Bronchial epithelial cell (primary cell): ENCODE data around the gene GLRA3. TPM values are rescaled to one million over a fixed set of nuclear protein-coding genes. Genes with fewer than 3 reads are reported as not detected.
"Not testable (repeated sequence)": the region's sequence is repeated elsewhere in the genome, so short reads cannot be mapped to it uniquely, and the experiment has no call there.

Experiments
- DNase-seq: peaks from one replicate; pipeline ENCODE4 v3.0.0-alpha.2; 2010; ENCODE audit warnings: low read depth
- FAIRE-seq: peaks from 2 replicates; lab custom pipeline; 2011; peaks lifted over from hg19 to GRCh38; lab: Jason Lieb, UNC
- H3K27me3 ChIP-seq: 2 replicates; pipeline ENCODE4 v1.5.1; 2011; ENCODE audit warnings: low read length; ENCODE audit not compliant: control insufficient read depth, insufficient read depth
- H3K36me3 ChIP-seq: 2 replicates; pipeline ENCODE4 v1.5.1; 2011; ENCODE audit warnings: low read length; ENCODE audit not compliant: control insufficient read depth, insufficient read depth
- H3K4me3 ChIP-seq: 2 replicates; pipeline ENCODE4 v1.5.1; 2011; ENCODE audit warnings: mild to moderate bottlenecking, low read depth, low read length, control low read depth
- total RNA-seq: library from RNA; depleted of rRNA; stranded (reverse); fragments of >200 nt; gene quantifications from 2 replicates; pipeline ENCODE4 v1.2.1, GENCODE V29; 2014
- TF ChIP-seq, protein P1 (sequence below): IDR thresholded peaks from 2 replicates; pipeline ENCODE4 v1.5.1; 2011; ENCODE audit warnings: mild to moderate bottlenecking, moderate library complexity, low read length, control low read depth, inconsistent platforms; ENCODE audit not compliant: insufficient read depth, severe bottlenecking

The GLRA3 gene
- total RNA-seq, 1 donor from 2014 or later = not detected

DNA sequence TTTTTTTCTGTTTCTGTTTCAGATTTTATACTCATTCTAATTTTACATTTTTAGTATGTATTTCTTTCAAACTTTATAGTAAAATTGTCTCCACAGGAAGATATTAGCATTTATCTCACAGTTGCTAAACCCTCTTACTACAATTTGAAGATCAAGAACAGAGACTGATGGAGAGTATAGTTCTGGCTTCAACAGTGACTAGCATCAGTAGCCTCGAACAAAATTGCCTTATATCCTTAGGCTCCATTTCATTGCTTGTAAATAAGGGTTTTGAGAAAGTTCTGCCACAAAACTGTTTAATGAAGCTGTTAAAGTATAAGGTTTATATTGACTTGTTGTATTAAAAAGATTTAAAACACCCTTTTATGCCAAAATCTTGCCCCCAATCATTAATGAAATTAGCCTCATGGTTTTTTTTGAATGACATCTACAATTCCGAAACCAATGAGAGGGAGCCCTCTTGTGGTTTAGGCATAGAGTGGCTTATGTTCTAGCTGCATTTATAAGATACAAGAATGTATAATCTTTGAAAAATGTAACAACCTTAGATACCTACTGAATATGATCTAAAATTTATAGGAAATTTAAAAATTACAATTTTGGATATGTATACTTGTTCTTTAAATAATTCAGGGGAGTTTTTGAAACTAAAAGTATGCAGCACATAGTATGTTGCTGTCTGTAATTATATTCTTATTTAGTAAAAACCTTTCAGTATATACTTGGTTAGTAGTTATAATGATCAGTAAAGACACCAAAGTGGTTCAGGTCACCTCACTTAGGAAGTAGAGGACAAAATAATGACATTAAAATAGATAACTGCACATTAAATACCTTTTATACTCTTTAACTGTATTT lies 196.9 kb downstream of the GLRA3 start:
- Histone ChIP-seq H3K36me3 (no peaks in the 10 kb centered on the region), H3K4me3 (no peak overlapping the region), H3K27me3 (no peaks in the 10 kb centered on the region)
- FAIRE-seq (no peak), DNase-seq (peak; percentile 58)
- TF ChIP-seq, protein P1, sequence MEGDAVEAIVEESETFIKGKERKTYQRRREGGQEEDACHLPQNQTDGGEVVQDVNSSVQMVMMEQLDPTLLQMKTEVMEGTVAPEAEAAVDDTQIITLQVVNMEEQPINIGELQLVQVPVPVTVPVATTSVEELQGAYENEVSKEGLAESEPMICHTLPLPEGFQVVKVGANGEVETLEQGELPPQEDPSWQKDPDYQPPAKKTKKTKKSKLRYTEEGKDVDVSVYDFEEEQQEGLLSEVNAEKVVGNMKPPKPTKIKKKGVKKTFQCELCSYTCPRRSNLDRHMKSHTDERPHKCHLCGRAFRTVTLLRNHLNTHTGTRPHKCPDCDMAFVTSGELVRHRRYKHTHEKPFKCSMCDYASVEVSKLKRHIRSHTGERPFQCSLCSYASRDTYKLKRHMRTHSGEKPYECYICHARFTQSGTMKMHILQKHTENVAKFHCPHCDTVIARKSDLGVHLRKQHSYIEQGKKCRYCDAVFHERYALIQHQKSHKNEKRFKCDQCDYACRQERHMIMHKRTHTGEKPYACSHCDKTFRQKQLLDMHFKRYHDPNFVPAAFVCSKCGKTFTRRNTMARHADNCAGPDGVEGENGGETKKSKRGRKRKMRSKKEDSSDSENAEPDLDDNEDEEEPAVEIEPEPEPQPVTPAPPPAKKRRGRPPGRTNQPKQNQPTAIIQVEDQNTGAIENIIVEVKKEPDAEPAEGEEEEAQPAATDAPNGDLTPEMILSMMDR = peak; percentile 46

DNA sequence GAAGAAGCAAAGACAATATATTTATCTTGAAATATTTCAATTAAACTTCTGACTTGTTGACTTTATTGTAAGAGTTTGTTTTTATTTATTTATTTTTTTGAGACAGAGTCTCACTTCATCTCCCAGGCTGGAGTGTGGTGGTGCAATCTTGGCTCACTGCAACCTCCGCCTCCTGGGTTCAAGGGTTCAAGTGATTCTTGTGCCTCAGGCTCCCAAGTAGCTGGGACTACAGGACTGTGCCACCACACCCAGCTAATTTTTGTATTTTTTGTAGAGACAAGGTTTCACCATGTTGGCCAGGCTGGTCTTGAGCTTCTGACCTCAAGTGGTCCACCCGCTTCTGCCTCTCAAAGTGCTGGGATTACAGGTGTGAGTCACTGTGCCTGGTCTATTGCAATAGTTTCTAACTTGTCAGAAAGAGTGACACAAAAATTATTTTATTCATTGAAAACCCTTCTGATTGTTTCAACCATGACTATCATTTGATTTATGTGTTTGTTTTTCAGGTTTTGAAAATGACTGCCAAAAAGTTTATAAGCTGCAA lies 199.1 kb downstream of the GLRA3 start:
- H3K27me3 ChIP-seq, H3K4me3 ChIP-seq, FAIRE-seq, H3K36me3 ChIP-seq: not testable (repeated sequence)
- peak; percentile 36 for DNase-seq

GRCh38 chr4:174629265-174629664 lies 199.8 kb downstream of the GLRA3 start:
- DNase-seq (peak; percentile 95), FAIRE-seq (no peak)
- no peaks in the 10 kb centered on the region for H3K27me3 ChIP-seq
- H3K36me3 ChIP-seq = no peaks in the 10 kb centered on the region
- H3K4me3 ChIP-seq = no peak overlapping the region
- TF ChIP-seq, protein P1 = no peak

DNA sequence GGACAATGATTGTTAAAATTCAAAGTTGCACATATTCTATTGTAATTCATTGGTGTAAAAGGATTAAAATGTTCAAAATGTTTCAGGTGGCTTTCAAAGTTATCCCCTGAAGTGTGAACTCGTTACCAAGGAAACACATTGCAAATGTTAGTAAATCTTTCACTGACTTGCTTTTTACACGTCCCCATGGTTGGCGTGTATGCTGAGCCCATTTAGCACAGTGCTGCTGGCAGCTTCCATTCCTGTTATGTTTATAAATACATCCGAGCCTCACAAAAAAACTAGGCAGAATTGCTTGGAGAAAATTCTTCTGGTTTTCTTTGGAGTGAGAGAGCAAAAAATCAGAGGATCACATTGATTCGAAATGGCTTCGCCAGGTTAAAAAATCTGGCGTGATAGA lies 200.9 kb downstream of the GLRA3 start:
- no peak for DNase-seq
- Histone ChIP-seq H3K36me3 (no peaks in the 10 kb centered on the region), H3K27me3 (no peaks in the 10 kb centered on the region), H3K4me3 (no peak overlapping the region)
- TF ChIP-seq, protein P1 = no peak
- FAIRE-seq = no peak

DNA sequence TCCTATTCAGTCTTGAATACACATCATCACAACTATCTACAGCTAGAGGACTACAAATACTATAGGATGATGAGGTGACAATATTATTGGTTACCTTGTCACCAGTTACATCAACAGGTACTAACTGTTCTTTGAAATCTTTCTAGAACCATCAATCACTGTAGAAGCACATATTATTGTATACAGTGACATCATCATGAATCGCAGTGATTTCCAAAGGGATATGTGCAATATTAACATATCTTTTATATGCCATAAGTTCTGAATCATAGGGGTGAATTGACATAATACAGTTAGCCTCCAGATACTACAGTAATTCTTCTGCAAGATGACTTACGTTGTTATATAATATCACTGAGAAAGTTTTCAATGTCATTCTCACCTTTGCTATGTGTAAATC lies 201.6 kb downstream of the GLRA3 start:
- Histone ChIP-seq H3K4me3 (no peak overlapping the region), H3K27me3 (no peaks in the 10 kb centered on the region), H3K36me3 (no peaks in the 10 kb centered on the region)
- FAIRE-seq (no peak), DNase-seq (peak; percentile 73)
- TF ChIP-seq, protein P1 = no peak

DNA sequence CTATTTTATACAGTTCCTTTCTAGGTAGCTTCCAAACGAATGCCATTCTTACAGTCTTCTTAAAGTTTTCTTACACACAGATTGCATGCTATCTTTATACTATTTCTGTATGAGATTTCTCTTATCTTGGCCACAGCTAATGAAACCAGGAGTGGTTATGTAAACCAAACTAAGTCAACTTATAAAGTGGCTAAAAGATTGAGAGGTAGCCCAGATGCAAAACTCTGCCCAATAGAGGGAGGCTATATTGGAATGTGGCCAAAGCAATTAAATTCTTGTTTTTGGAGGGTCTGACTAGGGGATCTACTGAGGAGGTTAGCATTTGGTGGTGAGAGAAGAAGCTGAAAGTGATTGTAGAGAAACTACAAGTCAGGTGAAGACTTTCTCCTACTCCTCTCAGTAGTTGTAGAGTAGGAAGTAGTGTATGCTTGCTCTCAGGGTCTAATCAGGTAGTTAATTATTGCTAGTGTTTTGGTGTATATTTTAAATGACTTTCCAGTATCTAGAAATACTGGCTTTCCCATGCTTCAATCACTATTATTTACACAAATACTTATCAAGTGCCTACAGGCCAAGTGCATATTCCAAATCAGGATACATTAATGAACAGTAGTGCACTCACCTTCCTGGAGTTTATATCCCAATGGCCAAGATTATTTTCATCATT lies 202.6 kb downstream of the GLRA3 start:
- H3K4me3 ChIP-seq = no peak overlapping the region
- FAIRE-seq (no peak), DNase-seq (no peak)
- H3K27me3 ChIP-seq = no peaks in the 10 kb centered on the region
- TF ChIP-seq, protein P1 = no peak
- no peaks in the 10 kb centered on the region for H3K36me3 ChIP-seq
